Activated CD4-positive, alpha-beta T cell treated with anti-CD3 and anti-CD28 coated beads, Interleukin-2, Interleukin-4, amounts not matched to agents 100 ng/mL and 50 ng/mL, durations not matched to agents 16 hours and 8 hours (primary cell): ENCODE measurements around the gene C6orf89.

Experiments used
- DNase-seq: peaks from one replicate; pipeline ENCODE4 v3.0.0-alpha.2; 2020; ENCODE audit warnings: low spot score

C6orf89 gene

DNA sequence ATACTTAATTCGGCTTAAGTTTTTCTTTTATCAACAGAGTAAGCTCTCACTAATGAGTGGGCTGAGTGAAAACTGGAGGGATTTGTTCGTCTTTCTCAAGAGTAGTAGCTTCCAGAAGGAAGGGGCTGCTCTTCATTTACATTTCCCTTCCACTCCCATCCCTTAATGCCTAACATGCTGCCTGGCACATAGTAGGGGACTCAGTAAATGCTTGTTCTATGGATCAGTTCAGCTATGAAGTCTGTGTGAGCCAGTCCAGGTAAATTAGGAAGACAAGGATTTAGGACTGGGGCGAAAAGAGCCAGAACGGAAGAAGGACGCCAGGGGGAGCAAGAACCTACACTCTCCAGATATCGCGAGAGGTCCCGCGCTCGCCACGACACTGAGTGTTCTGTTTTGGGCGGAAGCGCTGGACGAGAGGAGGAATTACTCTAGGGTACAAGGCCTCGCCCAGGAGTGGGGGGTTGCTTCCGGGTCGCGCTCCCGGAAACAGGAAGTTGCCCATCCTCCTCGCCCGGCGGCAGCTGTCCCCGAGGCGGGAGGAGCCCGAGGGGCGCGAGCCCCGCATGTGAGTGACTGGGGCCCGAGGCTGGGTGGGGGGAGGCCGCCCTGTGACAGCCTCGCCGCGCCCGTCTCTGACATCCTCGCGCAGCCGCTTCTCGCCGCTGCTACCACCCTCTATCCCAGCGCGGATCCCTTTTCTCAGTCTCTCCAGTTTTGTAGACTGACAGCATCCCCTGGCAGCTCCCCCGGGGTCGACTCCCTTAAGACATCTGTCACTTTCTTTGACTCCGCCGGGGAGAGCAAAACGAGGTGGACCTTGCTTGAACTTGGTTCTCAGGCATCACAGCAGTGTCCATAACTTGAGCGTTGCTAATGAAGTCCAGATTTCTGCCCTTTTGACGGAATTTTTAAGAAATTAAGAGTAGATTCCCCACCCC is at the start of gene C6orf89:
Gene C6orf89 (plus strand): TSS at position 492 of the 941 bp plus-strand sequence. CDS start 13,493 bp downstream, outside the sequence.
- DNase-seq: peak; percentile 99

DNA sequence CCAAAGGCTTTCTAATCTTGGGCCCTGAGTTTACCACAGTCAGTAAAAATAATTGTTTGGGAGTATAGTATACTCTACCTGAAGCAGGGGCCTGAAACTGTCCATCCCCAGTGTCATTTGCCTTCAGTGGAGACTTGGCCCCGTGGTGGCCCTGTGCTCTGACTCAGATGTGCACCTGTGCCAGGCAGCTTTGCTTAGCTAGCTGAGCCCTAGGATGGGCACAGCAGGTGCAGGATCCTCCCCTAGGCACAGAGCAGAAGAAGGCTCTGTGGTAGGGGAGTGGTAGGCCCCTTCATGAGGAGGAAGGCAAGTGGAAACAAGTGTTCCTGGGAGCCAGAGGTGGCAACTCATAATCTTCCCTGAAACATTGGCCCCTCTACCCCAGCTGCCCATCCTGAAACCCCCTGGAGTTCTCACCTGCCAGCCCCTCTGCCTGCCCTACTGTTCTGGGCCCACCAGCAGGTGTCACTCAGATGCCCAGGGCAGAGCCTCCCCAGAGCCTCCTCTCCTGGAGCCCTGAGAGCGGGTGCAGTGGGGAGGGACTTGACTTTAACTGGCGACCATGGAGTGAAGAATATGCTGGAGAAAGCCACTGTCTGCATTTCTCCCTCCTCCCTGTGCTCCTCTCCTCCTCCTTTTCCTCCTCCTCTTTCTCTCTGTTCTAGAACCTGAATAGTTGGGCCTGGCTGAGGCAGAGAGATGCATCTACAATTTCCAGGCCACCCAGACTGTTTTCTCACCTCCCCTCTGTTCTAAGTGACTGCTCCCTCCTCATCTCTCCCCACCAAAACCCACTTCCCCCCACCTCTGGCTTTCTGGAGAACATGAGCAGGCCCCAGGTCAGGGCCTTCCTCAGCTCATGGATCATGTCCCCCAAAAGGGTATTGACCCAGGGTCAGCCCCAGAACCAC is 49.4 kb upstream of the C6orf89 start:
- no peak for DNase-seq

DNA sequence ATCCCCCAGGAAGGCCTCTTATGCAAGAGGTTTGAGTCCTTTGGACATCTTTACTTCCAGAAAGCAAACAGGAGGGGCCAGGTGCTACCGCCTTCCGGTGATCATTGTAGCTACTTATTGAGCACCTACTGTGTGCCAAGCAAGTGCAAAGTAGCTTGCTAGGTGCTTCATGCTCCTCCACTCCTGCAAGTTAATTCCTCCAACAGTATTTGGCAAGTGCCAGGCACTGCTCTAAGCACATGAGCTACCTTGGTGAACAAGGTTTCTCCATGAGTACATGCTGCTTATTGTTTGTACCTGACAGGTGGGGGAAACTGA is 48.8 kb upstream of the C6orf89 start:
- no peak for DNase-seq

GRCh38 chr6:36837686-36838085 is 48.1 kb upstream of the C6orf89 start:
- DNase-seq: no peak

DNA sequence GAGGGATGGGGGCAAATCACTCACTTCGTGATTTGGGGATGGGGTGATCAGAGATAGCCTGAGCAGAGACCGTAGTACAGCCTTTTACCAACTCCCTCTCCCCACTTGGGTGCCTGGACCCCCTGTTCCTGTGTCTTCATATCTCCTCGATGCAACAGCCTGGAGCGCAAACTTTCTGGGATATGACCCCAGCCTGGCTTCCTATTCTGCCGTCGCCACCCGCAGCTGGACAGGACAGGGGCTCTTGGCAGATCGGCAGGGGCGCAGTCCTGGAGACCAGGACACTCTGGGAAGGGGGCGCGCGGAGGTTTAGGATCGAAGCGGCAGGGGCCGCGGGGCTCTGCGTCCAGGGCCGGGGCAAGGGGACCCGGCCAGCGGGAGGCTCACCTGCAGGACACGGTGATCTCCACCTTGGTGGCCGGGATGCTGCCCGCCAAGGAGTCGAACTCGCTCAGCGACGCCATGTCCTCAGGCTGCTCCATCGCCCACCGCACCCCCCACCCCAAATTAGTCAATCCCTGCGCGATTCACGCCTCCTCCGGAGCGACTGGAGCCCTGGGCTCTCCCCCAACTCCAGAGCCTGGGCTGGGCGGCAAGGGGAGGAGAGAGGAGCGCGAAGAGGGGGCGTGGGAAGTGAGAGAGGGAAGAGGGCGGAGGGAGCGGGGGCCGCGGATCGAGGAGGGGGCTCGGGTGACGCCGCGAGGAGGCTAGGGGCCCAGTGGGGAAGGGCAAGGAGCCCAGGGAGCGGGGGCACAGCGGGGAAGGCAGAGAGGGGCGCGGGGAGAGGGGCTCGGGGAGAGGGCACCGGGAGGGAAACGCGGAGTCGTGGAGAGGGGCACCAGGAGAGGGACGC is 46.6 kb upstream of the C6orf89 start, which contains the start of gene CPNE5:
Gene CPNE5 (minus strand): TSS at position 549 of the 853 bp plus-strand sequence. CDS start 67 bp downstream, at position 482.
- DNase-seq: no peak

DNA sequence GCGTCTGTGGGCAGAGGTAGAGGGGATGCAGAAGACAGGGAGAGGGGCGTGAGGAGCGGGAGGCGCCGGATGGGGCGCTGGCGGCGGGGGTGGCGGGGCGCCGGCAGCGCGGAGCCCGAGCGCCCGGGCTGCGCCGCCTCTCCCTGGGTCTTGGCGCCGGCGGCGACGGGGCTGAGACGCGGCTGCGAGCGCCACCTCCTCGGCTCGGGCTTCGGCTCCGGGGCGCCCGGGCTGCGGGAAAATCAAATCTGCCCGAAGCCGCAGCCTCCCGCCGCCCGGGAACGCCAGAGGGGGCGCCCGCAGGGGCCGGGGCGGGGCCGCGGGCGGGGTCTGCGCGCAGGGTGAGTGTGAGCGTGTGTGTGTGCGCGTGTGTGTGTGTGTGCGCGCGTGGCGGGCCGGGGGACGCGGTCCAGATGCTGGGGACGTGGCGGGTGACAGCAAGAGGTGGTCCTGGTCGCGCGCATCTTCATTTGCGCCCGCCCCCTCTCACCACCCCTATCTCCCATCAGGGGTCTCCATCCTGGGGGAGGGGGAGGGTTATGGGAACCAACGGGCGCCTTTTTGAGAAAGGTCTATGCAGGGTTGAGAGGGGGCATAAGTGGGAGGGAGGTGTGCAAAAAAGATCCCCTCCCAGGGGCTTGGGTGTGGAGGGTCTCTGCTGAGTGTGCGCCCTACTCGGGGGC is 45.9 kb upstream of the C6orf89 start:
- DNase-seq: peak; percentile 15

DNA sequence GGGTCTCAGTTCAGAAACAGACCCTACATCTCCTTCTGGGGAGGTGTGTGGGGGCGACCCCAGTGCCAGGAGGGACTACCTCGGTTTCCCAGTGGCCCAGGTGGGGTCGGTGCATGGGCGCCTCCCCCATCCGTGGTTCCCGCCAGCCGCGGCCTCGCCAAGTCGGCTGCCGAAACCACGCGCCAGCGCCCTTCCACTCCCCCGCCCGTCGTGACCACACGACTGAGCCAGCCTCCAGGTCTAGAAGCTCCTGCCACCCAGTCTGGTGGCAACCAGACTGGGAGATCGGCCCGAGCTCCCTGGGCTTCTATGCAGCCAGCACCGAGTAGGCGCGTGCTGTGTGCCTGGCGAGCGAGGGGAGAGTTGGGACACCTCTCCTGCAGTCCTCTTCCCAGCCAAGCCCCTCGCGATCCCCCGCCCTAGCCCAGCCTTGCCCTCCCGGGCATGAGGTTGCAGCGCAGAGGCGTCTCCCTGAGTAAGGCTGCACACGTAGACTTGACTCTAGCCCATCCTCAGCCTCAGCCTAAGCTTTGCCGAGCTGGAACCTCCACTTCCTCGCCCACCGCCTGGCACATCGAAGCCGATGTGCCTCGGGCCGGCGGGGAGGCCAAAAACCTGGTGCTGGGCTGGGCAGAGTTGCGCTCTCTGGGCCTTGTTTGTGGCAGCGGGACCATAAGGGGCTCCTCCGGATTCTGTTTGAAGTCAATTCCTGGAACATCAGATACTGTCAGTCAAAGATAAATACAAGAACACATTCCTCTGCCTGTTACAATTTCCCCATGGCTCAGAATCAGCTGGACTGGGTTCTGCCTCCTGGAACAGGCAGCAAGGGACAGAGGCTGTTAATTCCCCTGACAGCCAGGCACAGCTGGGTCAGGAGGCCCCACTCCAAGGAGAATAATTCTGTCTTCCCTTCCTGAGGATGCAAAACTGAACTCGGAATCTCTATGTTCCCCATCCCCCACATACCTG is 45.0 kb upstream of the C6orf89 start:
- no peak for DNase-seq

DNA sequence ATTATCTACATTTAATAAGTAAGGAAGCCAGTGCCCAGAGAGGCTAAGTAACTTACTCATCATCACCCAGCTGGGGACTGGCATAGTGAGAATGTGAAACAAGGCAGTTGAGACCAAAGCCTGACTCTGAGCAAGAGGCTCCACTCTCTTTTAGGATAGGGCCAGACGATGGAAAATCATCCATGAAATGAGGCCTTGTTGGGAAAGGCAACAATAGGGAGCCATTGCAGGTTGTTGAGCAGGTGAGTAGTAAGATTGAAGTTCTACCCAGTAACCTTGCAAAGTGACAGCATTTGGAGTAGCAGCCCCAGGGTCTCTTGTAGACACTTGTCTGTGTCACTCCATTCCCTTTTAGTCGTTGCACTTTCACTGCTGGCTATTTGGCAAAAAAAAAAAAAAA is 44.0 kb upstream of the C6orf89 start:
- DNase-seq: no peak

- DNase-seq: no peak
These were observed 42.6 kb upstream of the C6orf89 start for GRCh38 chr6:36843170-36843569.

GRCh38 chr6:36844232-36845170 is 41.3 kb upstream of the C6orf89 start:
- DNase-seq: no peak

- no peak for DNase-seq
These were observed 40.5 kb upstream of the C6orf89 start for GRCh38 chr6:36845233-36845632.

DNA sequence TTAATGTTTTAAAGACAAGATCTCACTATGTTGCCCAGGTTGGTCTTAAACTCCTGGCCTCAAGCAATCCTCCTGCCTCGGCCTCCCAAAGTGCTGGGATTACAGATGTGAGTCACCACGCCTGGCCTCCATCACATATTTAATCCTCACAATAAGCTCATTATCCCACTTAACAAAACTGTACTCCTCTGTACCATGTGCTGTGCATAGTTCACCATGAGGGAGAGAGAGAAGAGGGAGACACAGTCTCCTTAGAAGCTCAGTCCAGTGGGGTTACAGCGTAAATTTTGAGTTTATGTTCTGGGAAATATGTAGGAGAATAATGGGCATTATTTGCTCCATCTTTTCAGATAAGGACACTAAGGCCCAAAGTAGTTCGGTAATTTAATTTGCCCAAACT is 38.6 kb upstream of the C6orf89 start:
- no peak for DNase-seq

DNA sequence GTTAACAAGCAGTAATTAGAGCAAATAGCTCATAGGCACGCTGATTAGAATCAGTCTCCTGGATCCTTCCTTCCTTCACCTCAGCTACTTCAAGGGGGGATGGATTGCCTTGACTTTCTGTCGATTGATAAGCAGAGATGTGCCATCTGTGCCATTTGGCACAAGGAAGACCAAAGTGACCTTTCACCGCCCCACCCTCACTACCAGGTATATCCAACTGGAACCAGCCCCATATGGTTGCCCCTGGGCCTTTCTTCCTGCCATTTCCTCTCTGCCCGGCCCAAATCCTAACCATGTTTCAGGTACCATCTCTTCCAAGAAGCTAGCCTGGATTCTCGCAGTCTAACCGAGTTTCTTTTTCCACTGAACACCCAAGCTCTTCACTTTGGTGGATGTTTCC is 37.8 kb upstream of the C6orf89 start:
- no peak for DNase-seq

GRCh38 chr6:36848658-36849441 is 36.9 kb upstream of the C6orf89 start:
- no peak for DNase-seq

- DNase-seq: no peak
These were observed 35.7 kb upstream of the C6orf89 start for GRCh38 chr6:36850021-36850420.

DNA sequence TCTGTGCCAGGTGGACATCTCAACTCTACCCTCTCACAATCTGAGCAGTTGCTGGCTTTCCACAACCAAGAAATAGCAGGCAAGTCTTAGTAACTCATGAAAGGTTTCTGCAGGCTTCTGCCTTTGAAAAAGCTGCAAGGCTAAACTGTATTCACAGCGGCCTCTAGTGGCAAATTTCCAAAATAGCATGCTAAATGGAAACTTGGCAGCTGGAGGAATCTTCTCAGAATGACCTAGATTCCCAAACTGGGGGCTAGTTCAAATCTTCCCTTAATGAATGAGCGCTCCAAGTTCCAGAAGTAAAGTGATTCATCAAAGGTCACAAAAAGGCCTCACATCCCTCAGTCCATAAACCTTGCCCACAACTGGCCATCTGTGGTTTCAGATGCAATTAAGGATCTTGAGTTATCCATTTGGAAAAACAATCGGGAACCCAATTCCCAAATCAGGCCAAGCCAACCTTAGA is 34.6 kb upstream of the C6orf89 start:
- DNase-seq: peak; percentile 58

DNA sequence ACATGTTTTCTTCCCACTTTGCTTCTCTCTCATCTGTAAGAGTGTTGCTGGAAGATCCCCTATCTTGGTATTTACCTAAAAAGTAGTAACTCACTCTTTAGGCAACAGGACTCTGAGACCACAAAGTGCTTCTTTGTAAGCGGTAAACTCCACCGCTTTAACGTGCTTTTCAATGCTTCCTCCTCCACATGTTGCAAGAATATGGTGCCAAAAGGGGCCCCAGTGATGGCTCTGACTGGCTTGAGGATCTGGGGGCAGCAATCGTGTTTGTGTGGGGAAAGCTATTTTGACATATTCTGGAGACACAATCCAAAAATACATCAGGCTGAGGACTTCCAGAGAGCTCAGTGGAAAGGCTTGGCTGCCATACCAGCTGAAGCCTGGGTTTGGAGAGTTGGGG is 34.1 kb upstream of the C6orf89 start:
- DNase-seq: no peak
